Astrocyte (in vitro differentiated cells and primary cell): Measurements from ENCODE around the gene C2CD4B.

Source experiments
- EZH2 ChIP-seq: IDR thresholded peaks from 2 replicates; pipeline ENCODE4 v1.6.1; 2012; ENCODE audit warnings: mild to moderate bottlenecking, low read length, inconsistent platforms; ENCODE audit not compliant: insufficient read depth
- TF ChIP-seq, protein P1 (sequence below): IDR thresholded peaks from 2 replicates; pipeline ENCODE4 v1.5.1; 2011; ENCODE audit warnings: low read depth, mild to moderate bottlenecking, inconsistent platforms, low read length, moderate library complexity; ENCODE audit not compliant: insufficient read depth

DNA sequence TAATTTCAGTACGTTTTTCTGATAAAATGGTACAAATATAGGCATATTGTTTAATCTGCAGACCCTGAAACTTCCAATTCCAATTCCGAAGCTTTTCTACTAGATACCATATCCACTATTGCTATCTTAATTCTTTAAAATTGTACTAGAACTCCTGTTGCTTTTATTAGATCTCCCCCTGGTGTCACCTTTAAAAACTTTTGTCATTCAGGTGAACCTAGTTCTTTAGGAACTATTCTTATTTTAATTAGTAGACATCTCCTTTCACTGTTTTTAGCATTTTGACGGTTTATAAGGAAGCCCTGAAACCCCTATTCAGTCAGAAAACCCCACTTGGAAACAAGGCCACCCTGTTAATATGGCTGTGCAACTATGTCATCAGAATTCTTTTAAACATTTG, 22.3 kb downstream of the C2CD4B start:
- TF ChIP-seq, protein P1, sequence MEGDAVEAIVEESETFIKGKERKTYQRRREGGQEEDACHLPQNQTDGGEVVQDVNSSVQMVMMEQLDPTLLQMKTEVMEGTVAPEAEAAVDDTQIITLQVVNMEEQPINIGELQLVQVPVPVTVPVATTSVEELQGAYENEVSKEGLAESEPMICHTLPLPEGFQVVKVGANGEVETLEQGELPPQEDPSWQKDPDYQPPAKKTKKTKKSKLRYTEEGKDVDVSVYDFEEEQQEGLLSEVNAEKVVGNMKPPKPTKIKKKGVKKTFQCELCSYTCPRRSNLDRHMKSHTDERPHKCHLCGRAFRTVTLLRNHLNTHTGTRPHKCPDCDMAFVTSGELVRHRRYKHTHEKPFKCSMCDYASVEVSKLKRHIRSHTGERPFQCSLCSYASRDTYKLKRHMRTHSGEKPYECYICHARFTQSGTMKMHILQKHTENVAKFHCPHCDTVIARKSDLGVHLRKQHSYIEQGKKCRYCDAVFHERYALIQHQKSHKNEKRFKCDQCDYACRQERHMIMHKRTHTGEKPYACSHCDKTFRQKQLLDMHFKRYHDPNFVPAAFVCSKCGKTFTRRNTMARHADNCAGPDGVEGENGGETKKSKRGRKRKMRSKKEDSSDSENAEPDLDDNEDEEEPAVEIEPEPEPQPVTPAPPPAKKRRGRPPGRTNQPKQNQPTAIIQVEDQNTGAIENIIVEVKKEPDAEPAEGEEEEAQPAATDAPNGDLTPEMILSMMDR, result no peak
- TF ChIP-seq EZH2, result no peak
